Esophagus squamous epithelium (tissue), 4 donors: Measurements from ENCODE around the gene TEC.

Source experiments
- CTCF ChIP-seq, 6 experiments: fragments of 450-650 bp in 4 of 6; fragments of 200-600 bp in 2 of 6; sonication (generic) in 2 of 6; IDR thresholded peaks; one replicate each; pipeline ENCODE4 v1.5.1; 2016 to 2019; ENCODE audit warnings: antibody characterized with exemption in 6 of 6, mild to moderate bottlenecking in 4 of 6, moderate library complexity in 4 of 6
- POLR2A ChIP-seq, 4 donors: fragments of 450-650 bp; IDR thresholded peaks; one replicate each; pipeline ENCODE4 v1.6.1; 2017; ENCODE audit warnings: antibody characterized with exemption in 4 of 4, mild to moderate bottlenecking in 4 of 4, moderate library complexity in 3 of 4

- TF ChIP-seq CTCF (IDR thresholded peaks at IDR 0.05) (no peak), POLR2A (IDR thresholded peaks at IDR 0.05) (no peak)
Observed at GRCh38 chr4:48262926-48263325, 6.7 kb downstream of the TEC start.
